ENCODE results near the gene ATIC.
A peak's percentile ranks its signal among the peaks of the same experiment; 100 is the strongest.
"Not testable (repeated sequence)": the region's sequence is repeated elsewhere in the genome, so short reads cannot be mapped to it uniquely, and the experiment has no call there.

The ATIC gene

GRCh38 chr2:215311625-215312396 lies at the start of gene ATIC:
ATIC (plus strand) TSS chr2:215312059; CDS start chr2:215312143, 84 bp downstream.
- peak; percentile 65 to 75 for DNase-seq (ENCODE audit: low read depth in 2 of 2)

DNA sequence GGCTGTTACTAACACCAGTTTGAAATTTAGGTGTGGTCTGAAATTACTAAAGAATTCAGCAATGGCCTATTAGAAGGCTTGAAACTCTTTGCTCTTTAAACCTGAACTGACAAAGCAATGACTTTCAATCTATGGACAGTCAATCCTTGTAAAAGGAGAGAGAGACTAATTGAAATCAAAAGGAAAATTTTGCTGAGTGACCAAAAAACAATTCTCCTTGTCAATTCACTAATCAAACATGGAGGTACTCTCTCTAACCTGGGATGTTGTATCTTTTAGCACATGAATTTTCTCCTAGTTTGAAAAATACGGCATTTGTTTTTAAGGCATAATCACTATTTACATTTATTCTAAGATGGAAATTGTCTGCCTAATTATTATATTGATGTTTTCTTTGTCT lies 49.6 kb upstream of the ATIC start:
- DNase-seq (ENCODE audit: low read depth in 2 of 2) = no peak

DNA sequence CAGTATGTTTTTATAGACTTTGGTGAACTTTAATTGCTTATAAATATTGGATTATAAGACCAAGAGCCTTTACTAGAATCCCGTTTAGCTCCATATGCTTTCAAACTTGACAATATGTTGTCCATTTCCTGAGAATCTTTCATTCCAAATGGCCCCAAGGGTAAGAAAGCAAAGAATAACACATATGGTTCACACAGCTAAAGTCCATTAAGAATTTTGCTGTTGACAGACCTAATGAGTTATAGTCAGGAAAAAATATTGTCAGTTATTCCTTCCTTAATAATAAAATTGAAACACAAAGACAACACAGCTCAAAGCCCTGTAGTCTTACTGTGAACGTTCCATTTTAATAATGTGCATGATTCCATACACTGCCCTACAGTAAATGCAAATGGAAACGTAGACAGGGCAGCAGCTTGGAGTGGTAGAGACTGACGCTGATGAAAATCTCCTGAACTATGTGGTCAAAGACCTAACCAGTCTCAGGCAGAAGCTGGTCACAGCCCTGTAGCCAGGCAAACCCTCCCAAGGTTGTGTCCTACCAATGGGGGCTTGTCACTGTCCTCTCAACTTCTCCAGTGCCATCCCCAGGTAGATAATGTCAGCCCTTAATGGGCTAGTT lies 49.0 kb upstream of the ATIC start:
- no peak for DNase-seq (ENCODE audit: low read depth in 2 of 2)

- no peak for DNase-seq (ENCODE audit: low read depth in 2 of 2)
Observed at GRCh38 chr2:215264374-215264773, 47.5 kb upstream of the ATIC start.

- DNase-seq (ENCODE audit: low read depth in 2 of 2) = peak; percentile 5 to 24
Observed at GRCh38 chr2:215269397-215270117, 42.3 kb upstream of the ATIC start.

DNA sequence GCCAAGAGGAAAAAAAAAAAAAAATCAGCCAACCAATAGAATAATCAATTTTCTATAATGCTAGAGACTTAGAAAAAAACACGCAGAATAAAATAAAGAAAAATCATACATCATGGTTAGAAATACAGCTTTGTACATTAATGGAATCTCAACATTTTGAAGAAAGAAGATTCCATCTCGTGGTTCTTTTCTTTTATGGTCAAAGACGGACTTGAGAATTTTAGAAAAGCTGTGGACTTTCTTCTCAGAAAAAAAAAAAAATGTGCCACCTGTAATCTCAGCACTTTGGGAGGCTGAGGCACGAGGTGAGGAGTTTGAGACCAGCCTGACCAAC lies 41.8 kb upstream of the ATIC start:
- DNase-seq (ENCODE audit: low read depth in 2 of 2) = no peak

DNA sequence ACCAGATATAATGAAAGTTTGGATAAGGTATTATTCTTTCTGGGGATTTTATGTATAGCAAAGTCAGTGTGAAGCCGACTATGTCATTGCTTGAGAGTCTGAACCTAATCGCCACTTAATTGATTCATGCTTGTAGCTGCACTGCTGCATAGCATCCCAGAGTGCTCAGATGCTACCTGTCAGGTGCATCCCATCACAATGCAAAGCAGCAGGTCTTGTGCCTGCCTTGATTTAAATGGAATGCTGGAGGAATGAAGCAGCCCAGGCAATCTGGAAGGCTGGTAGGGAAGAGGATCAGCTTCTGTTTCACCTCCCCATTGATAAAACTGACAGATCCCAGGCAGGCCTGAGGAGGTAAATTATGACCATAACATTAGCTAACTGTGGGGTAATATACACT lies 40.4 kb upstream of the ATIC start:
- no peak for DNase-seq (ENCODE audit: low read depth in 2 of 2)

- no peak for DNase-seq (ENCODE audit: low read depth in 2 of 2)
Observed at GRCh38 chr2:215272918-215273317, 38.9 kb upstream of the ATIC start.

- DNase-seq (ENCODE audit: low read depth in 2 of 2) = no peak
Observed at GRCh38 chr2:215274829-215275228, 37.0 kb upstream of the ATIC start.

DNA sequence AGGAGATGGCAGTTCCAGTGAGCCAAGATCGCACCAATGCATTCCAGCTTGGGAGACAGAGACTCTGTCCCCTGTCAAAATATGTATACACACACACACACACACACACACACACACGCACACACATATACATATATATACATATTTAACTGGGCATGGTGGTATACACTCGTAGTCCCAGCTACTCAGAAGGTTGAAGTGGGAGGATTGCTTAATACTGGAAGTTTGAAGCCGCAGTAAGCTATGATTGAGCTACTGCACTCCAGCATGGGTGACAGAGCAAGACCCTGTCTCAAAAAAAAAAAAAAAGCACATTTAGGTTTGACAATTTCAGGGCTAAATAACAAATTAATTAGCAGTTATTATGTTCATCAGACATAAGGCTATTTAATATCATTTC lies 36.0 kb upstream of the ATIC start:
- DNase-seq (ENCODE audit: low read depth in 2 of 2) = no peak

DNA sequence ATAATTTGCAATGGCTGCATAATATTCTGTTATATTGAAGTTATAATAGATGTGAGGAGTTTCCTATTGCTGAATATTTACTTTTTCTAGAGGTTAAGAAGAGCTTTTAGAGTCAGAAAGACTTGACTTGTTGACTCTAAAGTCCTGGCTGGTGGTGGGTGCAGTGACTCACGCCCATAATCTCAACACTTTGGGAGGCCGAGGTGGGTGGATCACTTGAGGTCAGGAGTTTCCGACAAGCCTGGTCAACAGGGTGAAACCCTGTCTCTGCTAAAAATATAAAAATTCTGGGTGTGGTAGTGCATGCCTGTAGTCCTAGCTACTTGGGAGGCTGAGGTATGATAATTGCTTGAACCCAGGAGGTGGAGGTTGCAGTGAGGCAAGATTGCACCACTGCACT lies 33.9 kb upstream of the ATIC start:
- no peak for DNase-seq (ENCODE audit: low read depth in 2 of 2)

DNA sequence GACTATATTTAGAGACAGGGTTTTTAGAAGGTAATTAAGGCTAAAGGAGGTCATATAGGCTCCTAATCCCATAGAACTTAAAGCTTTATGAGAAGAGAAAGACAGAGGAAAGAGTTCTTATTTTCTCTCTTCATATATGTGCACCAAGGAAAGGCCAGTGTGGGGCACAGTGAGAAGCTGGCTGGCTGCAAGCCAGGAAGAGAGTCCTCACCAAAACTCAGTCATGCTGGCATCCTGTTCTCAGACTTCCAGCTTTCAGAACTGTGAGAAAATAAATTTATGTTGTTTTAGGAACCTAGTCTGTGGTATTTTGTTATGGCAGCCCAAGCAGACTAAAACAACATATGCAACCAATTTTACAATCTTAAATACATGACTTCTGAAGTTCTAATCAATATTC lies 31.5 kb upstream of the ATIC start:
- DNase-seq (ENCODE audit: low read depth in 2 of 2) = no peak

DNA sequence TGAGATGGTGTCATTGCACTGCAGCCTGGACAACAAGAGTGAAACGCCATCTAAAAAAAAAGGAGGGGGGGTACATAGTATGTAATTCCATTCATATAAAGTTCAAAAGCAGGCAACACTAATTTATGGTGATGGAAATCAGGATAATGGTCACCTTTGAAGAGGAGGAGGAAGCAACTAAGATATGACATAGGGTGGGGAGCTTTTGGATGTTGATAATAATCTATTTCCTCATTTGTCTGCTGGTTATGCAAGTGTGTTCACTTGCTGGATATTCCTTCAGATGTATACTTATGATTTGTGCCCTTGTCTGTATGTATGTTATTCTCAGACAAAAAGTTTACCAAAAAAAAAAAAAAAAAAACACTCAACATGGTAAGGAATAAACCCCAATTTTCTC lies 28.6 kb upstream of the ATIC start:
- no peak for DNase-seq (ENCODE audit: low read depth in 2 of 2)

DNA sequence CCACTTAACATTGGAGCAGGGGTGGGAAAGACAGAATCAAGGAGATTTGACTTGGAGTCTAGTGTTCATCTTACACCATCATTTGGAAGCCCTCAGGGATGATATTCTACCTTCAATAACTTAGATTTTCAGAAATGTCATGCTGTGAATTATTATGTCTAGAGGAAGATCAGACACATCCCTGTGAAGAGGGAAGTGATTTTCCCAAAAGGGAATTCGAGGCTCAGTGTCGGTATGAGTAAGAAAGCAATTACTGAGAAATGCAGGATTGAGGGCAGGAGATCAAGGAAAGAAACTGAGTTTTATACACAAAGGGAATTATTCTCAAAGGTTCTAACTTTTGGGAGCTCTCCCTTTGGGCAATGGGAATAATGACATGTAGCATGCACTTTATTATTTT lies 25.6 kb upstream of the ATIC start:
- DNase-seq (ENCODE audit: low read depth in 2 of 2) = no peak

GRCh38 chr2:215288112-215288815 lies 23.6 kb upstream of the ATIC start:
- DNase-seq (ENCODE audit: low read depth in 2 of 2) = no peak

DNA sequence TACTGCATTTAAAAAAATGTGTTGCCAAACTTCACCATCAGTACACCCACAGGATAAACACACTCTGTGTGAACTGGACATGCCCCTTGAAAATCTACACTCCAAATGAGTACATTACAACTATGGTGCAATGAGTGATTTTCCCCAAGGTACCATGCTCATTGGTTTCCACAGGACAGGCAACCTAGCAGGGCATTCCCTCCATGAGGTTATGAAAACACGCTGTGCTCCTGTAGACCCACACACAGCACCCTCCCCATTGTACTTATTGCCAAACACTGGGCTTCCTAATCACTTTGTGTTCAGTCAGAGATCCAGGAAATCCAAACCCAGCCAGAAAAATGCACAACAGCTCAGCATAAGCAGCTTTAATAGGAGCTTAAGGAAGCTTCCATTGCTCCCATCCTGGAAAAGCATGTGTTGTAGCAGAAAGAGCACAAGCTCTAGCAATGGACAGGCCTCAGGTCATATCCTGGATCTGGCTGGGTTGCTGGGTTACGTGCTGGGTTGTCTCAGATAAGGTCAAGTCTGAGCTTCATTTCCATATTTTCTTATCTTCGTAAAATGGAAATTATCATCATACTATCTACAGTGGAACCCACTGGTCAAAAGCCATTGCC lies 20.8 kb upstream of the ATIC start:
- no peak for DNase-seq (ENCODE audit: low read depth in 2 of 2)

- no peak for DNase-seq (ENCODE audit: low read depth in 2 of 2)
Observed at GRCh38 chr2:215293879-215294278, 18.0 kb upstream of the ATIC start.

- no peak for DNase-seq (ENCODE audit: low read depth in 2 of 2)
Observed at GRCh38 chr2:215299337-215299859, 12.5 kb upstream of the ATIC start.

GRCh38 chr2:215301994-215302393 lies 9.9 kb upstream of the ATIC start:
- no peak for DNase-seq (ENCODE audit: low read depth in 2 of 2)

DNA sequence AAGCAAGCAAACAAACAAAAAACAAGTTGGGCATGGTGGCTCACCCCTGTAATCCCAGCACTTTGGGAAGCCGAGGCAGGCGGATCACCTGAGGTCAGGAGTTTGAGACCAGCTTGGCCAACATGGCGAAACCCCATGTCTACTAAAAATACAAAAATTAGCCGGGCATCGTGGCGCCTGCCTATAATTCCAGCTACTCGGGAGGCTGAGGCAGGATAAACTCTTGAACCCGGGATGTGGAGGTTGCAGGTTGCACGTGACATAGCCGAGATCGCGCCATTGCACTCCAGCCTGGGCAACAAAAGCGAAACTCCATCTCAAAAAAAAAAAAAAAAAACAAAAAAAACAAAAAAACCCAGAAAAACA lies 617 bp upstream of the ATIC start:
- DNase-seq (ENCODE audit: low read depth in 2 of 2) = not testable (repeated sequence)

DNA sequence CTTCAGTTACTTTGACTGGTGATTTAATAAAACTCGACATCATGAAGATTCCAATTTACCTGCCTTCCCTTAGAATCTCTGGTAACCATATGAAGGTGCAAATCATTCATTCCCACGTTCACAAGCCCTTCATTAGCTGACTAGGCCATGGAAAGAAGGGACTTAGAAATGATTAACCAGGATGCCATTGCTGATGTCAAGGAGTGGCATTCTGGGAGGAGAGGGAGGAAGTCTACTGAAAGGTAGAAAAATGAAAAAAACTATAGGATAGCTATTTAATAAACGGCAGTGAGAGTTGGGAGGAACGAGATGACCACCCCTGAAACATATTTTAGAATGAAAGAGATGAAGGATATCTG lies 1.4 kb downstream of the ATIC start:
- no peak for DNase-seq (ENCODE audit: low read depth in 2 of 2)

DNA sequence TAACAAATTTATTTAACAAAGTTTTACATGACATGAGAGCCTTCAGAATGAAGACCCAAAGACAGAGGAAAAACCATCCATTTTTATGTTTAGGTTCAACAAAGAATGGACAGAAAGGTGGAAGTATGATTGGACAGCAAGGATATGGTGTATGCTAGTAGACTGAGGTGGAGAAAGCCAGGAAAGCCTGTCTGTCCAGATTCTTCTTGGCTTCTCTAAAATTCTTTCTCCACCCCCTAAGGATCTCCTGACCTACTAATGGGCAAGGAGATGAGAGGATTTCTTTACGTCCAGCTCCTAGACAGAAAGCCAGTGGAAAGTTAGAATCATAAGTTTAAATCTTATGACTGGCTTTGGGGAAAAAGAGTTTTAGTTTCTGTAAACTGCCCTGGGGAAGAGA lies 3.0 kb downstream of the ATIC start:
- DNase-seq (ENCODE audit: low read depth in 2 of 2) = no peak

All from stimulated activated CD4-positive, alpha-beta T cell treated with anti-CD3 and anti-CD28 coated beads, Interleukin-1b, Interleukin-23, amount 100 ng/mL, for 1 hour (primary cell).